GM23338 (cell line): Measurements from ENCODE around the gene KRTCAP2. TPM values are rescaled to one million over a fixed set of nuclear protein-coding genes. Genes with fewer than 3 reads are reported as not detected.

Source experiments
- ATAC-seq: fragments of 200-7000 bp; cut with Tn5 transposase; 3 replicates; pipeline ENCODE4 v1.9.1; 2020
- DNase-seq: peaks from one replicate; pipeline ENCODE4 v3.0.0-alpha.2; 2015; ENCODE audit warnings: low spot score
- H2AFZ ChIP-seq: fragments of 200-600 bp; sonication (generic); 2 replicates; pipeline ENCODE4 v1.8.0; 2016; ENCODE audit warnings: antibody characterized with exemption, mild to moderate bottlenecking, moderate library complexity
- H3F3A ChIP-seq: fragments of 200-600 bp; sonication (generic); replicated peaks from 2 replicates; pipeline ENCODE4 v1.8.0; 2017; ENCODE audit warnings: antibody characterized with exemption, mixed run types, low read depth
- H3K27ac ChIP-seq: fragments of 200-600 bp; sonication (generic); 2 replicates; pipeline ENCODE4 v1.6.1; 2016; ENCODE audit warnings: low read depth
- H3K27me3 ChIP-seq: fragments of 200-600 bp; sonication (generic); 2 replicates; pipeline ENCODE4 v1.8.0; 2016; ENCODE audit warnings: mild to moderate bottlenecking, mixed run types, moderate library complexity; ENCODE audit not compliant: insufficient read depth
- H3K36me3 ChIP-seq: fragments of 200-600 bp; sonication (generic); 2 replicates; pipeline ENCODE4 v1.8.0; 2016; ENCODE audit warnings: mild to moderate bottlenecking; ENCODE audit not compliant: insufficient read depth
- H3K4me1 ChIP-seq: fragments of 200-600 bp; sonication (generic); 2 replicates; pipeline ENCODE4 v1.8.0; 2016; ENCODE audit warnings: mild to moderate bottlenecking, moderate library complexity; ENCODE audit not compliant: insufficient read depth
- H3K4me2 ChIP-seq: fragments of 200-600 bp; sonication (generic); 2 replicates; pipeline ENCODE4 v1.7.1; 2017; ENCODE audit warnings: mixed run types
- H3K4me3 ChIP-seq: fragments of 200-600 bp; sonication (generic); 2 replicates; pipeline ENCODE4 v1.6.1; 2016; ENCODE audit warnings: mixed run types
- H3K79me2 ChIP-seq: fragments of 200-600 bp; sonication (generic); replicated peaks from 2 replicates; pipeline ENCODE4 v1.8.0; 2017; ENCODE audit warnings: mild to moderate bottlenecking; ENCODE audit not compliant: insufficient read depth
- H3K9me2 ChIP-seq: fragments of 200-600 bp; sonication (generic); 2 replicates; pipeline ENCODE4 v1.8.0; 2017; ENCODE audit not compliant: insufficient read depth
- H4K20me1 ChIP-seq: fragments of 200-600 bp; sonication (generic); replicated peaks from 2 replicates; pipeline ENCODE4 v1.8.0; 2017; ENCODE audit warnings: mild to moderate bottlenecking; ENCODE audit not compliant: insufficient read depth
- H3K27ac Mint-ChIP-seq: 2 replicates; pipeline ENCODE4 v1.8.0; 2020; ENCODE audit warnings: inconsistent platforms, mild to moderate bottlenecking, moderate library complexity, mixed read lengths
- H3K27me3 Mint-ChIP-seq: 3 replicates; pipeline ENCODE4 v1.8.0; 2022; ENCODE audit warnings: low read depth, mild to moderate bottlenecking, moderate library complexity, mixed read lengths, inconsistent platforms; ENCODE audit not compliant: insufficient read depth, poor library complexity
- H3K36me3 Mint-ChIP-seq: 3 replicates; pipeline ENCODE4 v1.8.0; 2021; ENCODE audit warnings: low read depth, mild to moderate bottlenecking, inconsistent platforms, moderate library complexity, mixed read lengths
- H3K4me1 Mint-ChIP-seq: 3 replicates; pipeline ENCODE4 v1.8.0; 2020; ENCODE audit warnings: mild to moderate bottlenecking, inconsistent platforms, mixed read lengths
- H3K4me3 Mint-ChIP-seq: 3 replicates; pipeline ENCODE4 v1.8.0; 2021; ENCODE audit warnings: moderate library complexity, mild to moderate bottlenecking, inconsistent platforms, mixed read lengths
- H3K9me3 Mint-ChIP-seq: 3 replicates; pipeline ENCODE4 v1.8.0; 2020; ENCODE audit warnings: moderate library complexity, mild to moderate bottlenecking, inconsistent platforms, mixed read lengths
- CREB1 ChIP-seq: fragments of 250-450 bp; sonication (Bioruptor Pico); IDR thresholded peaks from 2 replicates; pipeline ENCODE4 v1.5.0; 2020; ENCODE audit warnings: low read depth, mild to moderate bottlenecking, moderate library complexity
- CTCF ChIP-seq, 2 experiments: fragments of 200-600 bp in 1 of 2; sonication (generic) in 1 of 2; conservative IDR thresholded peaks; 2 replicates each; pipeline versions ENCODE4 v1.5.1 to v1.6.1; 2016 to 2017; ENCODE audit warnings: antibody characterized with exemption in 2 of 2, low read depth in 2 of 2, mild to moderate bottlenecking in 2 of 2, moderate library complexity in 1 of 2
- ETS1 ChIP-seq: IDR thresholded peaks from 2 replicates; pipeline ENCODE4 v1.6.1; 2016; ENCODE audit warnings: antibody characterized with exemption
- EZH2phosphoT487 ChIP-seq: fragments of 200-600 bp; sonication (generic); IDR thresholded peaks from one replicate; pipeline ENCODE4 v1.8.1; 2018; ENCODE audit warnings: antibody characterized with exemption; ENCODE audit not compliant: unreplicated experiment
- JUNB ChIP-seq: IDR thresholded peaks from one replicate; pipeline ENCODE4 v1.6.1; 2016; ENCODE audit warnings: antibody characterized with exemption; ENCODE audit not compliant: unreplicated experiment
- NANOG ChIP-seq: IDR thresholded peaks from 2 replicates; pipeline ENCODE4 v1.6.1; 2016; ENCODE audit warnings: antibody characterized with exemption, borderline replicate concordance
- ZNF114 ChIP-seq: fragments of 250-450 bp; sonication (Bioruptor Pico); IDR thresholded peaks from 2 replicates; pipeline ENCODE4 v1.5.0; 2020; ENCODE audit warnings: mild to moderate bottlenecking, moderate library complexity
- ZNF331 ChIP-seq: fragments of 250-450 bp; sonication (Bioruptor Pico); IDR thresholded peaks from 2 replicates; pipeline ENCODE4 v1.5.0; 2020; ENCODE audit warnings: low read depth, mild to moderate bottlenecking, moderate library complexity
- ZNF462 ChIP-seq: fragments of 250-450 bp; sonication (Bioruptor Pico); IDR thresholded peaks from 2 replicates; pipeline ENCODE4 v1.5.0; 2020; ENCODE audit warnings: mild to moderate bottlenecking, moderate library complexity
- polyA plus RNA-seq: library from polyadenylated mRNA; unstranded; fragments of >200 nt; fragmentation: Nextera tagmentation; extraction: Ambion mirVana; gene quantifications from 2 replicates; pipeline ENCODE4 v1.2.1, GENCODE V29; 2016
- total RNA-seq: library from RNA; depleted of rRNA; stranded (reverse); fragments of >200 nt; shearing (Covaris generic); gene quantifications from 2 replicates; pipeline ENCODE4 v1.2.3, GENCODE V29; 2014

The KRTCAP2 gene
- total and polyA plus RNA-seq, 2 experiments from 2014 or later, result 106 to 579 TPM

- TF ChIP-seq CTCF (conservative IDR thresholded peaks at IDR 0.05; ENCODE audit: low read depth in 2 of 2), result no peak
- TF ChIP-seq CREB1 (CRISPR knock-in tag), result no peak
- TF ChIP-seq ZNF331 (CRISPR knock-in tag), result no peak
- TF ChIP-seq ZNF114, result no peak
- TF ChIP-seq EZH2phosphoT487, result no peak
Measured at GRCh38 chr1:155177918-155178281, 4.8 kb upstream of the KRTCAP2 start (continued).

GRCh38 chr1:155177192-155177917 is 4.3 kb upstream of the KRTCAP2 start:
- Histone ChIP-seq H3K27ac (no peak overlapping the region), H3K4me3 (no peak overlapping the region), H3K36me3 (peaks cover 20% of the 10 kb centered on the region; the same call in 1 of the 2 replicates), H3K4me1 (peaks cover 12% of the 10 kb centered on the region), H3K4me2 (no peak overlapping the region), H4K20me1 (no peaks in the 10 kb centered on the region), H3K9me2 (no peaks in the 10 kb centered on the region), H3K27me3 (no peaks in the 10 kb centered on the region), H3F3A (peaks cover 14% of the 10 kb centered on the region), H2AFZ (no peak overlapping the region), H3K79me2 (peaks cover 6% of the 10 kb centered on the region)
- no peak overlapping the region for H3K27ac Mint-ChIP-seq
- peaks cover 18% of the 10 kb centered on the region for H3K4me1 Mint-ChIP-seq
- ATAC-seq (no peak), DNase-seq (no peak)
- peaks cover 47% of the 10 kb centered on the region for H3K36me3 Mint-ChIP-seq
- H3K9me3 Mint-ChIP-seq, result peaks cover 4% of the 10 kb centered on the region
- peaks cover 18% of the 10 kb centered on the region for H3K27me3 Mint-ChIP-seq
- no peak overlapping the region for H3K4me3 Mint-ChIP-seq
- TF ChIP-seq NANOG (no peak), EZH2phosphoT487 (no peak), ETS1 (no peak), JUNB (no peak)

GRCh38 chr1:155176544-155177071 is 3.5 kb upstream of the KRTCAP2 start:
- no peaks in the 10 kb centered on the region for H3K27me3 ChIP-seq
- ATAC-seq (peak; percentile 10), DNase-seq (peak; percentile 80)
- peaks cover 18% of the 10 kb centered on the region for H3K4me1 ChIP-seq
- Mint-ChIP-seq H3K4me3 (peak overlapping the region; percentile 28), H3K4me1 (peaks cover 25% of the 10 kb centered on the region), H3K9me3 (peaks cover 4% of the 10 kb centered on the region), H3K36me3 (peaks cover 47% of the 10 kb centered on the region), H3K27me3 (peaks cover 18% of the 10 kb centered on the region), H3K27ac (no peak overlapping the region)
- no peaks in the 10 kb centered on the region for H4K20me1 ChIP-seq
- no peak overlapping the region for H3K4me3 ChIP-seq
- H2AFZ ChIP-seq, result no peak overlapping the region
- no peaks in the 10 kb centered on the region for H3K9me2 ChIP-seq
- H3K79me2 ChIP-seq, result peaks cover 13% of the 10 kb centered on the region
- H3F3A ChIP-seq, result peaks cover 21% of the 10 kb centered on the region
- H3K27ac ChIP-seq, result no peak overlapping the region
- peaks cover 20% of the 10 kb centered on the region; the same call in 1 of the 2 replicates for H3K36me3 ChIP-seq
- H3K4me2 ChIP-seq, result no peak overlapping the region
- no peak for TF ChIP-seq ZNF462 (CRISPR knock-in tag)
